ENCODE data around the gene SLC6A13. TPM values are rescaled to one million over a fixed set of nuclear protein-coding genes. Genes with fewer than 3 reads are reported as not detected.

Gene SLC6A13
- total RNA-seq, 1 donor from 2014 or later: not detected

DNA sequence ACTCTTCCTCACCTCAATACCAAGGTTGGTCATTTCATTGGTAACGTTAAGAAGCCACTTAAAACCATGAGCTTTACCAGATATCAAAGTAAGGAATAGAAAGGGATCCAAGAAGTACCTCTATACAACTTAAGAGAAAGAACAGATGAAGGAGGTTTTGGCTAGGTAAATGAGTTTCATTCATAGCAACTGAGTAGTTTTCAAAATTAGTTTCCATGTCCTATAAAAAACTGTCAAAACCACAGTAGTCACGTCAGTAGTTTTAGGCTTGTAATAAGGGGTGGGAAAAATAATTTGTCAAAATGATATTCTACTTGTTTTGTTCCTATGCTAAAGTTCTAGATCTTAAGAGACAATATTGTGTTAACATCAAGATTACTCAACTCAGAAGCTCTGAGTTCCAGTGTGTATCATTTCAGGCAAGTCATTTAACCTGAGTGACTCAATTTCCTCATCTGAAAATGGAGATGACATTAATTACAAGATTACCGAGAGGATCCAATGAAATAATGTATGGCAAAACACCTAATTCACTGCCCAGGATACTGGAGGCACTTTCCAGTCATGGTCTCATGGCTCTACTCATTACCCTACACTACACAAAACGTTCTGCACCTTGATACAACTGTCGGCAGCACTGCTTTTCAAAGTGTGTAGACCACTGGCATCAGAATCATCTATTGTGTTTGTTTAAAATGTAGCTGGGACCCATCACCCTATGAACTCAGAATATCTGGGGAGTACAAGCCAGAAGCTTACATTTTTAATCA, 24.1 kb upstream of the SLC6A13 start:
- DNase-seq (ENCODE audit: low read depth): no peak
- no peak for TF ChIP-seq CTCF (IDR thresholded peaks at IDR 0.05; ENCODE audit: insufficient read depth, low read length, poor library complexity, severe bottlenecking)
- Histone ChIP-seq H3K27me3 (ENCODE audit: control insufficient read depth, insufficient read depth, low read length) (no peaks in the 10 kb centered on the region), H3K36me3 (ENCODE audit: control insufficient read depth, insufficient read depth, low read length) (peaks cover 3% of the 10 kb centered on the region), H3K4me3 (ENCODE audit: low read depth, low read length) (no peak overlapping the region)

DNA sequence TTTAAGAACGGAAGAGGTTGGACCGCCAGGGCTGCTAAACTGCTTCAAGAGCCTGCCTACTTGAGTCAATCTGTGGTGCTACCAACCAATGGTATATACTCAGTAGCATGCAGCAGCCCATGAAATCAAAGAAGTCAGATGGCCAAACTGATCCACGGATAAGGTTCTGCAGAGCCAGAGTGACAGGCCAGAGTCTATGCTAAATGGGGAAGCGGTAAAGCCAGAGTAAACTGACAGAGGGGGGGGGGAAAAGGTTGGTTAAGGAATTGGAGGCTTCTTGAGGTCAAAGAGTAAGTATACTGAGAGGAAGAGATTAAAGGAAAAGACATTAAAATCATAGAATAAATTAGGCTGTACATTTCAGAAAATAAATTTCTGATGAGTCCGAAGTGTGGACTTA, 15.4 kb upstream of the SLC6A13 start:
- Histone ChIP-seq H3K27me3 (ENCODE audit: control insufficient read depth, insufficient read depth, low read length) (no peaks in the 10 kb centered on the region), H3K36me3 (ENCODE audit: control insufficient read depth, insufficient read depth, low read length) (no peaks in the 10 kb centered on the region), H3K4me3 (ENCODE audit: low read depth, low read length) (no peak overlapping the region)
- DNase-seq (ENCODE audit: low read depth): no peak
- no peak for TF ChIP-seq CTCF (IDR thresholded peaks at IDR 0.05; ENCODE audit: insufficient read depth, low read length, poor library complexity, severe bottlenecking)

DNA sequence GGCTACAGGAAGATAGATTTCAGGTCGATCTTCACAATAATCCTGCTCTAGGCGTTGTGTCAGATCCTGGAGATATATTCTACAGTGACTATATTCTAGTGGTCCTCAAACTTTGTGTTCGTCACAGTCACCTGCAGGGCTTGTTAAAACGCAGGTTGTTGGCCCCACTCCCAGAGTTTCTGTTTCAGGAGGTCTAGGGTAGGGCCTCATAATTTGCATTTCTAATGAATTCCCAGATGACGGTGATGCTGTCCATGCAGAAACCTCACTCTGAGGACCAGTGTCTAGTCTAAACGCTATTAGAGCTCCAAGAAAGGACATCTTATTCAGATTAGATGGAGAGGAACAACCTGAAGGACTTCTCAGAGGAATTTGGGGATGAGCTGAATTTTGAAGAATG, 13.2 kb upstream of the SLC6A13 start:
- TF ChIP-seq CTCF (IDR thresholded peaks at IDR 0.05; ENCODE audit: insufficient read depth, low read length, poor library complexity, severe bottlenecking): no peak
- H3K27me3 ChIP-seq (ENCODE audit: control insufficient read depth, insufficient read depth, low read length): no peaks in the 10 kb centered on the region
- DNase-seq (ENCODE audit: low read depth): no peak
- H3K4me3 ChIP-seq (ENCODE audit: low read depth, low read length): no peak overlapping the region
- H3K36me3 ChIP-seq (ENCODE audit: control insufficient read depth, insufficient read depth, low read length): no peaks in the 10 kb centered on the region

- DNase-seq (ENCODE audit: low read depth): no peak
- Histone ChIP-seq H3K4me3 (ENCODE audit: low read depth, low read length) (no peak overlapping the region), H3K27me3 (ENCODE audit: control insufficient read depth, insufficient read depth, low read length) (no peaks in the 10 kb centered on the region), H3K36me3 (ENCODE audit: control insufficient read depth, insufficient read depth, low read length) (no peaks in the 10 kb centered on the region)
- TF ChIP-seq CTCF (IDR thresholded peaks at IDR 0.05; ENCODE audit: insufficient read depth, low read length, poor library complexity, severe bottlenecking): no peak
Observed at GRCh38 chr12:273382-273781, 10.7 kb upstream of the SLC6A13 start.

GRCh38 chr12:272942-273341, 10.3 kb upstream of the SLC6A13 start:
- Histone ChIP-seq H3K4me3 (ENCODE audit: low read depth, low read length) (no peak overlapping the region), H3K27me3 (ENCODE audit: control insufficient read depth, insufficient read depth, low read length) (no peaks in the 10 kb centered on the region), H3K36me3 (ENCODE audit: control insufficient read depth, insufficient read depth, low read length) (no peaks in the 10 kb centered on the region)
- no peak for DNase-seq (ENCODE audit: low read depth)
- TF ChIP-seq CTCF (IDR thresholded peaks at IDR 0.05; ENCODE audit: insufficient read depth, low read length, poor library complexity, severe bottlenecking): no peak

DNA sequence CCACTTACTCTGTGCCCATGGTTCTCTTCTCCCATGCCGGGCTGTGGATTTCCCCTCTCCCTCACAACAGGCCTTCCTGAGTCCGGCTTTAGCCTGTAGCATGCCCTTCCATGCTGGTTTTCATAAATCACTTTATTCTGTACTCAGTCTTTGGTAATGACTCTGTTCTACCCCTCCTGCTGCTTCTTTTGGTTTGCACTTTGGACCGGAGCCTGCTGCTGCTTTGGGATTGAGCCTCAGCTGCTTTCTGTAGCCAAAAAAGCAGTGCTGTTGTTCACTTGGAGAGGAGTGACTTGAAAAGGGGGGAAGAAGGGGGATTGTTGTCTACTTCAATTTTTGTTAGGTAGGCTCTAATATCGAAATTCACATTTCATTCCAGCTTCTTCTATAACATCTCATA, 8.5 kb upstream of the SLC6A13 start:
- Histone ChIP-seq H3K4me3 (ENCODE audit: low read depth, low read length) (no peak overlapping the region), H3K27me3 (ENCODE audit: control insufficient read depth, insufficient read depth, low read length) (no peaks in the 10 kb centered on the region), H3K36me3 (ENCODE audit: control insufficient read depth, insufficient read depth, low read length) (no peaks in the 10 kb centered on the region)
- DNase-seq (ENCODE audit: low read depth): no peak
- TF ChIP-seq CTCF (IDR thresholded peaks at IDR 0.05; ENCODE audit: insufficient read depth, low read length, poor library complexity, severe bottlenecking): no peak
